Adrenal gland (tissue), 12 donors: ENCODE measurements around the gene ARG2. TPM values are rescaled to one million over a fixed set of nuclear protein-coding genes. Genes with fewer than 3 reads are reported as not detected.

Experiments
- DNase-seq, 7 donors: peaks; one replicate each; pipeline ENCODE4 v3.0.0-alpha.2; 2019 to 2020
- H3K27ac ChIP-seq, 5 donors: fragments of 200-600 bp; sonication (generic) in 4 of 5; 1 replicate in 3 of 5; 2 replicates in 2 of 5; pipeline versions ENCODE4 v1.5.1 to v1.8.0; 2016 to 2020; ENCODE audit warnings: mild to moderate bottlenecking in 1 of 5
- H3K27me3 ChIP-seq: fragments of 200-600 bp; 2 replicates; pipeline ENCODE4 v1.8.0; 2021
- H3K36me3 ChIP-seq, 2 donors: fragments of 200-600 bp; replicated peaks in 1 of 2; 1 replicate in 1 of 2; 2 replicates in 1 of 2; pipeline versions ENCODE4 v1.5.1 to v1.8.0; 2018 to 2022
- H3K4me1 ChIP-seq, 2 donors: fragments of 200-600 bp; replicated peaks in 1 of 2; 1 replicate in 1 of 2; 2 replicates in 1 of 2; pipeline versions ENCODE4 v1.5.1 to v1.8.0; 2018 to 2021
- H3K4me3 ChIP-seq, 4 donors: fragments of 200-600 bp; sonication (generic) in 3 of 4; one replicate each; pipeline ENCODE4 v1.5.1; 2016 to 2018
- H3K9me3 ChIP-seq, 3 donors: fragments of 200-600 bp; sonication (generic) in 1 of 3; replicated peaks in 1 of 3; 1 replicate in 2 of 3; 2 replicates in 1 of 3; pipeline versions ENCODE4 v1.5.1 to v1.8.0; 2016 to 2021
- POLR2A ChIP-seq, 2 donors: fragments of 450-650 bp; IDR thresholded peaks; one replicate each; pipeline ENCODE4 v1.6.1; 2017; ENCODE audit warnings: antibody characterized with exemption in 2 of 2, mild to moderate bottlenecking in 2 of 2, moderate library complexity in 1 of 2
- WGBS, 4 donors: extraction: QIAGEN DNeasy Blood & Tissue Kit in 2 of 4; methylation state at CpG; one replicate each; pipeline versions ENCODE4 v1.1.5 to v1.1.7; 2013 to 2017; 5-methylcytosine and 5-hydroxymethylcytosine counted together
- intact Hi-C, 2 donors: fragments of 100-400 bp; cut with DNase I; formaldehyde crosslinking; loops; one replicate each; pipeline versions ENCODE4 v1.14.1 to v1.15.0; 2022 to 2023
- polyA plus RNA-seq, 3 donors: library from polyadenylated mRNA; stranded (reverse); fragments of 200-250 nt in 2 of 3; fragments of 350-450 nt in 1 of 3; fragmentation: Illumina TruSeq in 1 of 3; extraction: RNeasy Lipid Tissue Mini Kit (QIAGEN cat#74804) in 1 of 3; gene quantifications; one replicate each; pipeline ENCODE4 v1.2.3, GENCODE V29; 2013 to 2014
- total RNA-seq, 9 donors: library from RNA; depleted of rRNA in 4 of 9; stranded (reverse); fragments of >200 nt in 4 of 9; fragments of 120-200 nt in 1 of 9; fragmentation: NEBNext Ultra II Directional in 1 of 9; extraction: Animal tissue kit (Norgen Biotek cat#: 25700) in 1 of 9; gene quantifications; one replicate each; pipeline versions ENCODE4 v1.1.0 to v1.2.4, GENCODE V29; 2013 to 2023
- TF ChIP-seq, protein P1 (sequence below), 6 experiments: fragments of 450-650 bp in 4 of 6; fragments of 200-600 bp in 2 of 6; sonication (generic) in 1 of 6; IDR thresholded peaks; 1 replicate in 5 of 6; 2 replicates in 1 of 6; pipeline versions ENCODE4 v1.5.1 to v1.8.0; 2016 to 2021; ENCODE audit warnings: antibody characterized with exemption in 6 of 6, mild to moderate bottlenecking in 2 of 6, moderate library complexity in 1 of 6
- donor health status: healthy with polysubstance abuse.
- donor health status: Bipolar disorder and iron deficiency.
- donor health status: DM: yes; HTN: yes; CAD: no.
- donor health status: DM: no; HTN: no; CAD: no.
- donor health status: DM: no; HTN: no; CAD: no.
- donor health status: DM: yes; HTN: yes; CAD: no.

ARG2 gene
- total and polyA plus RNA-seq, 12 donors: 2.5 to 45.4 (median 4.5) TPM

DNA sequence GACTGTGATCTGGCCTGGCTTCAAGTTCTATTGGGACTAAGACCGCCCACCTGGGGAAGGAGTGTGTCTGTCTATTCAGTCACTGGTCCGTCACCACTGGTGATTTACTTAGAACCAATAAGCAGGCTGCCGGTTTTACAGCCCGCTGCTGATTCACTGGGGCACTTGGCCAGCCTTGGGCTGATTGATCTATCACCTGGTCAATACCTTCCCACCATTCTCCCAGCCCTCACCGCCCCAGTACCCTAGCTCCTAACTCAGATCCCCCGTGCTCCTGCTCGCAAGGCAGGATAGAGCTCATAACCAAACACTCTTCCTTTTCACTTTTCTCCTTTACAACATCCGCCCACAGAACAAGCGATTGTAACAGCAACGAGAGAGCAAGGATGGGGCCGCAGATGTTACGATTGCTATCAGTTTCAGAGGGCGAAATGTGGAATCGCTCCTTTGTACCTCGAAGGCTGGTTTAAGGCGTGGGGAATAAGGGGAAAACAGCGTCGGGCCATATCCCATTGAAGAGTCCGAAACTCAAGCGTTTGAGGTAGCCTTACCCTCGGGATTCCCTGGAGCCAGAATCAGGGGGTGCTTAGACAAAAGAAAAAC is 75.2 kb downstream of the ARG2 start:
- Histone ChIP-seq H3K4me1 (peaks cover 5 to 18% of the 10 kb centered on the region in 2 donors), H3K36me3 (peaks cover 0 to 25% of the 10 kb centered on the region in 2 donors), H3K9me3 (no peaks in the 10 kb centered on the region), H3K27me3 (no peaks in the 10 kb centered on the region), H3K27ac (peak overlapping the region; percentile 61 to 94 (median 89)), H3K4me3 (peak overlapping the region in 3 of 4 donors; percentile 48 to 74 (median 58))
- TF ChIP-seq, protein P1, sequence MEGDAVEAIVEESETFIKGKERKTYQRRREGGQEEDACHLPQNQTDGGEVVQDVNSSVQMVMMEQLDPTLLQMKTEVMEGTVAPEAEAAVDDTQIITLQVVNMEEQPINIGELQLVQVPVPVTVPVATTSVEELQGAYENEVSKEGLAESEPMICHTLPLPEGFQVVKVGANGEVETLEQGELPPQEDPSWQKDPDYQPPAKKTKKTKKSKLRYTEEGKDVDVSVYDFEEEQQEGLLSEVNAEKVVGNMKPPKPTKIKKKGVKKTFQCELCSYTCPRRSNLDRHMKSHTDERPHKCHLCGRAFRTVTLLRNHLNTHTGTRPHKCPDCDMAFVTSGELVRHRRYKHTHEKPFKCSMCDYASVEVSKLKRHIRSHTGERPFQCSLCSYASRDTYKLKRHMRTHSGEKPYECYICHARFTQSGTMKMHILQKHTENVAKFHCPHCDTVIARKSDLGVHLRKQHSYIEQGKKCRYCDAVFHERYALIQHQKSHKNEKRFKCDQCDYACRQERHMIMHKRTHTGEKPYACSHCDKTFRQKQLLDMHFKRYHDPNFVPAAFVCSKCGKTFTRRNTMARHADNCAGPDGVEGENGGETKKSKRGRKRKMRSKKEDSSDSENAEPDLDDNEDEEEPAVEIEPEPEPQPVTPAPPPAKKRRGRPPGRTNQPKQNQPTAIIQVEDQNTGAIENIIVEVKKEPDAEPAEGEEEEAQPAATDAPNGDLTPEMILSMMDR (IDR thresholded peaks at IDR 0.05): no peak
- peak in 1 of 2 donors; percentile 74 for TF ChIP-seq POLR2A (IDR thresholded peaks at IDR 0.05)
- peak; percentile 84 to 97 (median 94) for DNase-seq
- 1 to 2% (median 1%) methylated on average over 16 to 21 of the region's 21 CpGs for WGBS, 4 donors
- intact Hi-C loops: loop anchor here in 1 of 2 donors (10.0 kb wide), 1 partner anchor 80 kb away; the partner anchor contains the start of gene ARG2

DNA sequence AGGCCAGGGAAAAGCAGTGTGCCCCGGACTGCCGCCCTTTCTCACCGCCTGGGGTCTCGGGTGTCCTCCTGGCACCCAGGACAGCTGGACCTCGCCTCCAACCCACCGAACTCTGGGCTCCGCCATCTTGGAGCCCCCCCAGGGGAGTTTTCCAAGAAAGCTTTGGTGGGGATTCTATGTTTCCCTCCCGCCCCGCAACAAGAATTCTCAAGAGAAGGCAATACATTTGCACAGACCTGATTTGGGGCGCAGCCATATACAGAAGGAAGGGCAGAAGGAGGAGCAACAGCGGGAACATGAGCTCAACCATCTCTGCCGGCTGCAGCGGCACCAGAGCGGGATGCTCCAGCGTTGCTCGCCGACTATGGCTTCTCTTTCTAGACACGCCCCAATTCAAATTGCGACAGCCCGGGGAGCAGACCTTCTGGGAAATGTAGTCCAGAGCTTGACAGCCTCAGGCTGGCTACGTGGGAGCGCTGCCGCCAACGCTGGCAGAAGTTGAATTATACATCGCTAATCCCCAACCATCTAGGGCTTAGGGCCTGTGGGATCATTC is 75.8 kb downstream of the ARG2 start, which contains the start of gene RDH11:
Gene RDH11 (minus strand): TSS at position 371 of the 556 bp plus-strand sequence. CDS start 61 bp downstream, at position 310.
- H3K36me3 ChIP-seq: peaks cover 0 to 20% of the 10 kb centered on the region in 2 donors
- WGBS, 4 donors: 0 to 1% (median 1%) methylated on average over 23 to 25 of the region's 25 CpGs
- peak within 1 kb of the TSS in 3 of 4 donors; percentile 48 to 74 (median 58) for H3K4me3 ChIP-seq
- TF ChIP-seq POLR2A (IDR thresholded peaks at IDR 0.05): peak; percentile 88 to 95
- TF ChIP-seq, protein P1 (IDR thresholded peaks at IDR 0.05): no peak
- DNase-seq: peak; percentile 88 to 96 (median 92)
- no peaks in the 10 kb centered on the region for H3K9me3 ChIP-seq
- intact Hi-C loops: loop anchor here in 1 of 2 donors (10.0 kb wide), 1 partner anchor 81 kb away; the partner anchor contains the start of gene ARG2
- no peaks in the 10 kb centered on the region for H3K27me3 ChIP-seq
- peak within 1 kb of the TSS; percentile 61 to 94 (median 89) for H3K27ac ChIP-seq
- H3K4me1 ChIP-seq: peaks cover 5 to 18% of the 10 kb centered on the region in 2 donors

DNA sequence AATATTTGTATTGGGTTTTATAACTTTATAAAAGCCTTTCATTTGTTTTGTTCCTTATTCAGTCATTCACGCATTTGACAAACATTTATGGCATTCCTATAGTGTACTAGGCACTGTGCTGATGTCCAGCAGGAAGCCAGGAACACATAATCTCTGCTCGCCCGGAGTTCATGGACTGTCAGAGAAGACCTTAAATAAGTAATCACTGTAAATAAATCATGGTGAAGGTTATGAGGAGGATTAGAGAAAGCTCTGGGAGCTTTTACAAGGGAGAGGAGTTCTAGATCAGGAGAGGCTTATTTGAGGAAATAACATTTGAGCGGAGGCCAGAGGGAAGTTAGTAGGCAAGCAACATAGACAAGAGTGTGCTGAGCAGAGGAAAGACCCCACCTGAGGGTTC is 77.3 kb downstream of the ARG2 start:
- Histone ChIP-seq H3K27ac (no peak overlapping the region), H3K4me1 (peaks cover 5 to 18% of the 10 kb centered on the region in 2 donors), H3K36me3 (peaks cover 0 to 4% of the 10 kb centered on the region in 2 donors), H3K27me3 (no peaks in the 10 kb centered on the region), H3K9me3 (no peaks in the 10 kb centered on the region), H3K4me3 (no peak overlapping the region)
- intact Hi-C loops: loop anchor here in 1 of 2 donors (10.0 kb wide), 1 partner anchor 82 kb away; the partner anchor contains the start of gene ARG2
- 47 to 74% (median 66%) methylated on average over 4 of the region's 4 CpGs for WGBS, 4 donors
- DNase-seq: no peak
- TF ChIP-seq, protein P1 (IDR thresholded peaks at IDR 0.05): no peak
- no peak for TF ChIP-seq POLR2A (IDR thresholded peaks at IDR 0.05)

DNA sequence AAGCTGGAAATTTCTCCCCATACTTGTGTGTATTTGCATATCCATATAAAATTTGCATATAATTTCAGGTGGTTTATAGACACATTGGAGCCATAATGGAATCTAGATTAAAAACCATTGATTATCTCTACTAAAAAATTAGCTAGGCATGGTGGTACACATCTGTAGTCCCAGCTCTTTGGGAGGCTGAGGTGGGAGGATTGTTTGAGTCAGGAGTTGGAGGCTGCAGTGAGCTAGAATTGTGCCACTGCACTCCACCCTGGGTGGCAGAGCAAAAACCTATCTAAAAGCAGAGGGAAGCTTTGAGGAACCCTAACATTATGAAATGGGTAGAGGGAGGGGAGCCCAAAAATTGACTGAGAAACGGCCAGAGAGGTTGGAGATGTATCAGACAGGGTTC is 78.5 kb downstream of the ARG2 start:
- intact Hi-C loops: loop anchor here in 1 of 2 donors (10.0 kb wide), 1 partner anchor 83 kb away; the partner anchor contains the start of gene ARG2
- DNase-seq: no peak
- no peak for TF ChIP-seq POLR2A (IDR thresholded peaks at IDR 0.05)
- TF ChIP-seq, protein P1 (IDR thresholded peaks at IDR 0.05): no peak
- 48 to 78% (median 72%) methylated on average over 1 of the region's 1 CpG for WGBS, 4 donors
- H3K27me3 ChIP-seq: no peaks in the 10 kb centered on the region
- no peak overlapping the region for H3K4me3 ChIP-seq
- H3K27ac ChIP-seq: no peak overlapping the region
- no peaks in the 10 kb centered on the region for H3K9me3 ChIP-seq
- H3K36me3 ChIP-seq: no peaks in the 10 kb centered on the region
- H3K4me1 ChIP-seq: peaks cover 2 to 14% of the 10 kb centered on the region in 2 donors
